ENCODE measurements around the gene PCDHGA1.
A peak's percentile ranks its signal among the peaks of the same experiment; 100 is the strongest.

The PCDHGA1 gene

GRCh38 chr5:141514330-141515133 is 184.2 kb downstream of the PCDHGA1 start:
- no peak for DNase-seq (ENCODE audit: low spot score)

- DNase-seq (ENCODE audit: low spot score): no peak
Observed at GRCh38 chr5:141515141-141515540, 184.8 kb downstream of the PCDHGA1 start.

GRCh38 chr5:141515946-141516671 is 185.8 kb downstream of the PCDHGA1 start:
- DNase-seq (ENCODE audit: low spot score): no peak

- DNase-seq (ENCODE audit: low spot score): no peak
Observed at GRCh38 chr5:141516672-141517025, 186.3 kb downstream of the PCDHGA1 start.

- no peak for DNase-seq (ENCODE audit: low spot score)
Observed at GRCh38 chr5:141517312-141517711, 187.0 kb downstream of the PCDHGA1 start.

- no peak for DNase-seq (ENCODE audit: low spot score)
Observed at GRCh38 chr5:141517880-141518617, 187.7 kb downstream of the PCDHGA1 start.

- DNase-seq (ENCODE audit: low spot score): no peak
Observed at GRCh38 chr5:141518618-141519015, 188.3 kb downstream of the PCDHGA1 start.

GRCh38 chr5:141519605-141520565 is 189.6 kb downstream of the PCDHGA1 start:
- peak; percentile 37 for DNase-seq (ENCODE audit: low spot score)

GRCh38 chr5:141521244-141521781 is 191.0 kb downstream of the PCDHGA1 start:
- peak; percentile 100 for DNase-seq (ENCODE audit: low spot score)

- peak; percentile 33 for DNase-seq (ENCODE audit: low spot score)
Observed at GRCh38 chr5:141522301-141522700, 192.0 kb downstream of the PCDHGA1 start.

- no peak for DNase-seq (ENCODE audit: low spot score)
Observed at GRCh38 chr5:141523991-141524390, 193.7 kb downstream of the PCDHGA1 start.

- peak; percentile 92 for DNase-seq (ENCODE audit: low spot score)
Observed at GRCh38 chr5:141524604-141525597, 194.6 kb downstream of the PCDHGA1 start.

GRCh38 chr5:141525653-141526052 is 195.3 kb downstream of the PCDHGA1 start:
- no peak for DNase-seq (ENCODE audit: low spot score)

- no peak for DNase-seq (ENCODE audit: low spot score)
Observed at GRCh38 chr5:141527426-141527825, 197.1 kb downstream of the PCDHGA1 start.

- DNase-seq (ENCODE audit: low spot score): no peak
Observed at GRCh38 chr5:141528291-141528984, 198.1 kb downstream of the PCDHGA1 start.

GRCh38 chr5:141529002-141529401 is 198.7 kb downstream of the PCDHGA1 start:
- no peak for DNase-seq (ENCODE audit: low spot score)

- DNase-seq (ENCODE audit: low spot score): no peak
Observed at GRCh38 chr5:141529873-141530272, 199.6 kb downstream of the PCDHGA1 start.

- DNase-seq (ENCODE audit: low spot score): no peak
Observed at GRCh38 chr5:141532726-141533125, 202.4 kb downstream of the PCDHGA1 start.

- DNase-seq (ENCODE audit: low spot score): no peak
Observed at GRCh38 chr5:141533897-141534296, 203.6 kb downstream of the PCDHGA1 start.
